ENCODE data around the gene CHST7.

DNA sequence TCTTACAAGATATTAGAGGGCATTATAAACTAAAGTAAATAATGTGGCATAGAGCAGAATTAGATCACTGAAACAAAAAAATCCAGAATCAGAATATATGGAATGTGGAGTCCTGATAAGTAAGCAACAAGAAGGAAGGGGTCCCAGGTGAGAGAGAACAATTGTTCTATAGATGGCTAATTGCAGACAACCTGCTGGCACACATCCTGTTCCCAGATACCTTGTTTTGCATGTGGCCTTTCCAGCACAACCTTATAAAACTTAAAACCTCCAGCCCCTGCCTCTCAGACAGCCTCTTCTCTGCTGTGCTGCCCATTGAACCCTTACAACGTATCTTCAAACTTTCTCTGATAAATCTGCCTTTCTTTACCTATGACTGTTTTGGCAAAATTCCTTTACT, 23.7 kb upstream of the CHST7 start:
- TF ChIP-seq, protein P1, sequence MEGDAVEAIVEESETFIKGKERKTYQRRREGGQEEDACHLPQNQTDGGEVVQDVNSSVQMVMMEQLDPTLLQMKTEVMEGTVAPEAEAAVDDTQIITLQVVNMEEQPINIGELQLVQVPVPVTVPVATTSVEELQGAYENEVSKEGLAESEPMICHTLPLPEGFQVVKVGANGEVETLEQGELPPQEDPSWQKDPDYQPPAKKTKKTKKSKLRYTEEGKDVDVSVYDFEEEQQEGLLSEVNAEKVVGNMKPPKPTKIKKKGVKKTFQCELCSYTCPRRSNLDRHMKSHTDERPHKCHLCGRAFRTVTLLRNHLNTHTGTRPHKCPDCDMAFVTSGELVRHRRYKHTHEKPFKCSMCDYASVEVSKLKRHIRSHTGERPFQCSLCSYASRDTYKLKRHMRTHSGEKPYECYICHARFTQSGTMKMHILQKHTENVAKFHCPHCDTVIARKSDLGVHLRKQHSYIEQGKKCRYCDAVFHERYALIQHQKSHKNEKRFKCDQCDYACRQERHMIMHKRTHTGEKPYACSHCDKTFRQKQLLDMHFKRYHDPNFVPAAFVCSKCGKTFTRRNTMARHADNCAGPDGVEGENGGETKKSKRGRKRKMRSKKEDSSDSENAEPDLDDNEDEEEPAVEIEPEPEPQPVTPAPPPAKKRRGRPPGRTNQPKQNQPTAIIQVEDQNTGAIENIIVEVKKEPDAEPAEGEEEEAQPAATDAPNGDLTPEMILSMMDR (IDR thresholded peaks at IDR 0.05), result no peak
- no peak for TF ChIP-seq POLR2A (IDR thresholded peaks at IDR 0.05)
- TF ChIP-seq EP300 (IDR thresholded peaks at IDR 0.05), result no peak
- no peak for TF ChIP-seq POLR2AphosphoS5 (IDR thresholded peaks at IDR 0.05)

Measured in gastroesophageal sphincter (tissue), 3 donors.